Right atrium auricular region (tissue), 2 donors: ENCODE measurements around the gene PDHX. TPM values are rescaled to one million over a fixed set of nuclear protein-coding genes. Genes with fewer than 3 reads are reported as not detected.

Source experiments
- DNase-seq: peaks from one replicate; pipeline ENCODE4 v3.0.0-alpha.2; 2019; ENCODE audit warnings: low spot score
- H3K27ac ChIP-seq, 2 donors: fragments of 200-600 bp; sonication (generic); 1 replicate in 1 of 2; 2 replicates in 1 of 2; pipeline ENCODE4 v1.5.1; 2016 to 2019
- H3K27me3 ChIP-seq, 2 donors: fragments of 200-600 bp; sonication (generic); one replicate each; pipeline versions ENCODE4 v1.5.1 to v1.6.0; 2017 to 2019
- H3K36me3 ChIP-seq: fragments of 200-600 bp; sonication (generic); one replicate; pipeline ENCODE4 v1.5.1; 2016
- H3K4me1 ChIP-seq, 2 donors: fragments of 200-600 bp; sonication (generic); one replicate each; pipeline versions ENCODE4 v1.5.1 to v1.6.0; 2017 to 2019
- H3K4me3 ChIP-seq, 2 donors: fragments of 200-600 bp; sonication (generic); 1 replicate in 1 of 2; 2 replicates in 1 of 2; pipeline ENCODE4 v1.5.1; 2017 to 2019; ENCODE audit warnings: mild to moderate bottlenecking in 1 of 2, moderate library complexity in 1 of 2
- H3K9me3 ChIP-seq, 2 donors: fragments of 200-600 bp; sonication (generic); one replicate each; pipeline ENCODE4 v1.5.1; 2019
- total RNA-seq, 2 donors: library from RNA; depleted of rRNA; stranded (reverse); fragments of >200 nt; gene quantifications; one replicate each; pipeline ENCODE4 v1.1.0, GENCODE V29; 2016
- TF ChIP-seq, protein P1 (sequence below), 2 donors: fragments of 200-600 bp; sonication (generic); IDR thresholded peaks; one replicate each; pipeline ENCODE4 v1.5.1; 2019; ENCODE audit warnings: antibody characterized with exemption in 2 of 2

PDHX gene
- total RNA-seq, 2 donors from 2014 or later = 47.2 to 94.0 TPM

DNA sequence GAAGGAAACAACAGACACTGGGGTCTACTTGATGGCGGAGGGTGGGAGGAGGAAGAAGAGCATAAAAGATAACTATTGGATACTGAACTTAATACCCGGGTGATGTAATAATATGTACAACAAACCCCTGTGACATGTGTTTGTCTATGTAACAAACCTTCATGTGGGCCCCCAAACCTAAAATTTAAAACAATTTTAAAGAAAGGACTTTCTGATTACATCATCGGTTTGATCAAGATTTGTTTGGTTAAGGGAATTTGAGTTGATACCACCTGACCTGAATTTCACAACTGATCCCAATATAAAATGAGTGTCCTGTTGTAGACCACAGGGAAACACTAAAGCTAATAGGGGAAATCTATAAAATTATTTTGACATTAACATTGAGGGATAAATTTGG is 34.5 kb upstream of the PDHX start:
- H3K9me3 ChIP-seq = no peaks in the 10 kb centered on the region
- TF ChIP-seq, protein P1, sequence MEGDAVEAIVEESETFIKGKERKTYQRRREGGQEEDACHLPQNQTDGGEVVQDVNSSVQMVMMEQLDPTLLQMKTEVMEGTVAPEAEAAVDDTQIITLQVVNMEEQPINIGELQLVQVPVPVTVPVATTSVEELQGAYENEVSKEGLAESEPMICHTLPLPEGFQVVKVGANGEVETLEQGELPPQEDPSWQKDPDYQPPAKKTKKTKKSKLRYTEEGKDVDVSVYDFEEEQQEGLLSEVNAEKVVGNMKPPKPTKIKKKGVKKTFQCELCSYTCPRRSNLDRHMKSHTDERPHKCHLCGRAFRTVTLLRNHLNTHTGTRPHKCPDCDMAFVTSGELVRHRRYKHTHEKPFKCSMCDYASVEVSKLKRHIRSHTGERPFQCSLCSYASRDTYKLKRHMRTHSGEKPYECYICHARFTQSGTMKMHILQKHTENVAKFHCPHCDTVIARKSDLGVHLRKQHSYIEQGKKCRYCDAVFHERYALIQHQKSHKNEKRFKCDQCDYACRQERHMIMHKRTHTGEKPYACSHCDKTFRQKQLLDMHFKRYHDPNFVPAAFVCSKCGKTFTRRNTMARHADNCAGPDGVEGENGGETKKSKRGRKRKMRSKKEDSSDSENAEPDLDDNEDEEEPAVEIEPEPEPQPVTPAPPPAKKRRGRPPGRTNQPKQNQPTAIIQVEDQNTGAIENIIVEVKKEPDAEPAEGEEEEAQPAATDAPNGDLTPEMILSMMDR (IDR thresholded peaks at IDR 0.05) = no peak
- no peak for DNase-seq
- H3K4me3 ChIP-seq = no peak overlapping the region
- peaks cover 7% of the 10 kb centered on the region for H3K36me3 ChIP-seq
- no peak overlapping the region for H3K27ac ChIP-seq
- H3K4me1 ChIP-seq = no peaks in the 10 kb centered on the region
- no peaks in the 10 kb centered on the region for H3K27me3 ChIP-seq

DNA sequence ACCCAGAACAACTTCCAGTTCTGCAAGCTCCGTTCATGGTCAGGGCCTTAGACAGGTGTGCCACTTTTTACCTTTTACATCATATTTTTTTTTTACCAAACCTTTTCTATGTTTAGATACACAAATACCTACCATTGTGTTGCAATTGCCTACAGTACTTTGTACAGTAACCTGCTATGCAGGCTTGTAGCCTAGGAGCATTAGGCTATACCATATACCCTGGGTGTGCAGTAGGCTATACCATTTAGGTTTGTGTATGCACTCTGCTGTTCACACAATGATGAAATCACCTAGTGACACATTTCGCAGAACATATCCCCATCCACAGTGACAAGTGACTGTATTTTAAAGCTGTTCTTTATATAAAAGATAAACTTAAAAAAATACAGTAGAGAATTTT is 29.8 kb upstream of the PDHX start:
- H3K9me3 ChIP-seq = no peaks in the 10 kb centered on the region
- TF ChIP-seq, protein P1 (IDR thresholded peaks at IDR 0.05) = no peak
- no peak for DNase-seq
- no peak overlapping the region for H3K27ac ChIP-seq
- no peaks in the 10 kb centered on the region for H3K4me1 ChIP-seq
- peaks cover 10% of the 10 kb centered on the region for H3K36me3 ChIP-seq
- H3K4me3 ChIP-seq = no peak overlapping the region
- H3K27me3 ChIP-seq = no peaks in the 10 kb centered on the region

DNA sequence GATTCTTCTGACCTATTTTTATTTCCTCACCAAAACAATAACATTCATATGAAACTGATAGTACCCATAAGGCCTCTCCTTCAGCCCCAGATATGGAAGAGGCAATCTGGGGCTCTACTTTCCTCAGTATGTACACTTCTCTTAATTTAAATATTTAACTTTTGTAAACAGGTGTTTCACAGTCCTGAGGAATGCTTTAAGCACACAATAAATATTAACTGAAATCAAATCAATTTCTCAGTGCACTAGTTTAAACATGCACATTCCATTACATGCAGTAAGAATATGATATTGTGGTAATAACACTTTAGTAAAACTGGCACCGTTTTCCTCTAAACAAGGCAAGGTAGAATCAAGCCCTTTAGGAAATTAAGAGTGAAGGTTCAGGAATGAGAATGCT is 29.2 kb upstream of the PDHX start:
- no peak for DNase-seq
- H3K4me1 ChIP-seq = no peaks in the 10 kb centered on the region
- H3K9me3 ChIP-seq = no peaks in the 10 kb centered on the region
- H3K27me3 ChIP-seq = no peaks in the 10 kb centered on the region
- no peak overlapping the region for H3K4me3 ChIP-seq
- H3K27ac ChIP-seq = no peak overlapping the region
- peaks cover 7% of the 10 kb centered on the region for H3K36me3 ChIP-seq
- TF ChIP-seq, protein P1 (IDR thresholded peaks at IDR 0.05) = no peak

DNA sequence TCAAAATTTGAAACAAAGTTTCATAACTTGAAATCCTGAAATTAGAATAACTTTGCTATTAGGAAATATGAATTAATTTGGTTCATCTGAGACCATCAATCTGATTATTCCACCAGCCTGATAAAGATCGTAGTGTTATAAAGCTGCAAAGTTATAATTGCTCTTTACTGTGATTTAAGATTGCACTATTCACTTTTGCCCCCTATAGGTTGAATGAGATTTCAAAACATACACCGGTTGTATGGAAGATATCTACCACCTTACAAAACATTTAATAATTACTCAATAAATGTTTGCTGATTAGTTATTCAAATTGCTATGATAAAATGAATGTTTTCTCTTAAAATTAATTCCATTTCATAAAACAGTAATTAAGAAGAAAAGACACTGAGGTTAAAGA is 26.3 kb upstream of the PDHX start:
- Histone ChIP-seq H3K36me3 (peaks cover 7% of the 10 kb centered on the region), H3K4me1 (no peaks in the 10 kb centered on the region), H3K9me3 (no peaks in the 10 kb centered on the region), H3K27ac (no peak overlapping the region), H3K4me3 (no peak overlapping the region), H3K27me3 (no peaks in the 10 kb centered on the region)
- no peak for DNase-seq
- TF ChIP-seq, protein P1 (IDR thresholded peaks at IDR 0.05) = peak in 1 of 2 donors; percentile 18

DNA sequence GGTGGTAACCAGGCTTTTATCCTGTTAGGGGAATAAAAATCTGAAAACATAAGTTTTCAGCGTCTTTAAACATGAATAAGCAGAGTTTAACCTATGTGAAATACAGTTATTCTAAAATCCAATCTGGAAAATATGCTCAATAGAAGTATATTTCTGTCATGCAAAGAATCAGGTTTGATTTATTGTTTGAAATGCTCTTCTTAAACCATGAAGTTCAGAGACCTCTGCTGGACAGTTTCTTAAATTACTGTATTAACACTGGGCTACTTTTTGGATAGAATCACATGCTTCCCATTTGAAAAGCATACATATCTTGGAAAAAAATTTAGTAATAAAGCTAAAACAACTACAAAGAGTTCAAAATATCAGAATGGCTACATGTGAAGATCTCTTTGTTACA is 25.6 kb upstream of the PDHX start:
- TF ChIP-seq, protein P1 (IDR thresholded peaks at IDR 0.05) = peak in 1 of 2 donors; percentile 63
- DNase-seq = no peak
- H3K27ac ChIP-seq = no peak overlapping the region
- H3K4me3 ChIP-seq = no peak overlapping the region
- no peaks in the 10 kb centered on the region for H3K27me3 ChIP-seq
- peaks cover 7% of the 10 kb centered on the region for H3K36me3 ChIP-seq
- no peaks in the 10 kb centered on the region for H3K4me1 ChIP-seq
- H3K9me3 ChIP-seq = no peaks in the 10 kb centered on the region

DNA sequence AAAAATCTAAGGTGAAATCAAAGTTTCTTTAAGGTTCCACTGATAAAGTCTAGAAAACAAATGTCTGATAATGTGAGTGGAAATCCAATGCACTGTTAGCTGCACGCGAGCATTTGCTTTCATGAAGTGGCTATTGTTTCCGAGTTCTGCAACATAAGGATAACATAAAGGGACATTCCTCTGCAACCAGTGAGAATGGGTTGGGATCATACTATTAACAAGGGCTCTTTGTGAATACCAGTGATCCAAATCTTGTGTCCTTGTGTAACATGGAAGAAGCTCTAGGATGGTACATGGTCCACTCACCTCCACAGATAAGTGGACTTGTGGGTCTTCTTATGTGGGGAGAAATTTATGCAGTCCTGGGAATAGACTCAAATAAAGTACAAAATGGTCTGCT is 24.8 kb upstream of the PDHX start:
- TF ChIP-seq, protein P1 (IDR thresholded peaks at IDR 0.05) = no peak
- no peak overlapping the region for H3K27ac ChIP-seq
- H3K4me1 ChIP-seq = no peaks in the 10 kb centered on the region
- H3K27me3 ChIP-seq = no peaks in the 10 kb centered on the region
- H3K4me3 ChIP-seq = no peak overlapping the region
- no peak for DNase-seq
- H3K9me3 ChIP-seq = no peaks in the 10 kb centered on the region
- H3K36me3 ChIP-seq = peaks cover 7% of the 10 kb centered on the region
